Measurements from ENCODE around the gene NXPH3.

GRCh38 chr17:49600949-49601348, 25.3 kb downstream of the NXPH3 start:
- TF ChIP-seq CTCF (IDR thresholded peaks at IDR 0.05; ENCODE audit: low read length) (no peak), EZH2 (IDR thresholded peaks at IDR 0.05; ENCODE audit: borderline replicate concordance, low read length) (no peak)

All from OCI-LY1 (cell line).